Keratinocyte (primary cell): ENCODE results near the gene NUP85. TPM values are rescaled to one million over a fixed set of nuclear protein-coding genes. Genes with fewer than 3 reads are reported as not detected.

ENCODE experiments used
- DNase-seq: peaks from one replicate; pipeline ENCODE4 v3.0.0-alpha.2; 2011; ENCODE audit warnings: low read depth, missing footprints, low spot score
- FAIRE-seq: peaks from 2 replicates; lab custom pipeline; 2011; peaks lifted over from hg19 to GRCh38; lab: Jason Lieb, UNC
- H2AFZ ChIP-seq: 2 replicates; pipeline ENCODE4 v1.6.0; 2012; ENCODE audit warnings: low read length, control low read depth, inconsistent platforms; ENCODE audit not compliant: control insufficient read depth
- H3K27ac ChIP-seq: 2 replicates; pipeline ENCODE4 v1.5.1; 2011; ENCODE audit warnings: low read length; ENCODE audit not compliant: control insufficient read depth, insufficient read depth
- H3K27me3 ChIP-seq: 3 replicates; pipeline ENCODE4 v1.6.0; 2011; ENCODE audit warnings: low read length; ENCODE audit not compliant: control insufficient read depth, insufficient read depth; ENCODE audit errors: extremely low read depth
- H3K36me3 ChIP-seq, 2 experiments: 2 replicates in 1 of 2; 3 replicates in 1 of 2; pipeline ENCODE4 v1.5.1; 2011; ENCODE audit warnings: low read length in 2 of 2, mild to moderate bottlenecking in 1 of 2; ENCODE audit not compliant: control insufficient read depth in 2 of 2, insufficient read depth in 2 of 2; ENCODE audit errors: extremely low read depth in 1 of 2
- H3K4me1 ChIP-seq: 3 replicates; pipeline ENCODE4 v1.5.1; 2011; ENCODE audit warnings: low read length; ENCODE audit not compliant: control insufficient read depth, insufficient read depth; ENCODE audit errors: extremely low read depth
- H3K4me2 ChIP-seq: 3 replicates; pipeline ENCODE4 v1.6.0; 2011; ENCODE audit warnings: low read depth, low read length; ENCODE audit not compliant: control insufficient read depth, insufficient read depth; ENCODE audit errors: extremely low read depth
- H3K4me3 ChIP-seq, 3 experiments: fragments of 200-600 bp in 1 of 3; sonication (generic) in 1 of 3; 2 replicates in 2 of 3; 3 replicates in 1 of 3; pipeline ENCODE4 v1.5.1; 2011 to 2016; ENCODE audit warnings: low read length in 3 of 3, mild to moderate bottlenecking in 3 of 3, control low read depth in 2 of 3, inconsistent platforms in 1 of 3, low read depth in 1 of 3, mixed read lengths in 1 of 3, mixed run types in 1 of 3, moderate library complexity in 1 of 3; ENCODE audit not compliant: control insufficient read depth in 2 of 3, insufficient read depth in 2 of 3; ENCODE audit errors: extremely low read depth in 1 of 3
- H3K79me2 ChIP-seq: 2 replicates; pipeline ENCODE4 v1.6.0; 2012; ENCODE audit warnings: low read length; ENCODE audit not compliant: control insufficient read depth, insufficient read depth
- H3K9ac ChIP-seq: 3 replicates; pipeline ENCODE4 v1.6.0; 2011; ENCODE audit warnings: low read length; ENCODE audit not compliant: control insufficient read depth, insufficient read depth; ENCODE audit errors: extremely low read depth
- H3K9me1 ChIP-seq: 3 replicates; pipeline ENCODE4 v1.6.0; 2011; ENCODE audit warnings: low read length; ENCODE audit not compliant: control insufficient read depth, insufficient read depth; ENCODE audit errors: extremely low read depth
- H3K9me3 ChIP-seq: 2 replicates; pipeline ENCODE4 v1.5.1; 2012; ENCODE audit warnings: low read depth, low read length; ENCODE audit not compliant: control insufficient read depth
- H4K20me1 ChIP-seq: 3 replicates; pipeline ENCODE4 v1.6.0; 2011; ENCODE audit warnings: low read length; ENCODE audit not compliant: control insufficient read depth, insufficient read depth; ENCODE audit errors: extremely low read depth
- EZH2 ChIP-seq: IDR thresholded peaks from one replicate; pipeline ENCODE4 v1.6.1; 2012; ENCODE audit warnings: inconsistent platforms, mild to moderate bottlenecking, low read length, moderate library complexity
- dilution Hi-C: fragments of 300-500 bp; cut with MboI; formaldehyde crosslinking; loops from one replicate; pipeline ENCODE4 v1.7.0; 2020; ENCODE audit warnings: low sequenced_read_pairs; ENCODE audit not compliant: extremely low pct_ligation_motif_present
- polyA plus RNA-seq, 5 experiments: library from polyadenylated mRNA; depleted of rRNA in 3 of 5; stranded (reverse) in 3 of 5; stranded (forward) in 1 of 5; unstranded in 1 of 5; fragments of >200 nt; gene quantifications; 1 replicate in 1 of 5; 2 replicates in 3 of 5; 3 replicates in 1 of 5; pipeline versions ENCODE4 v1.2.1 to v1.2.3, GENCODE V29; 2011 to 2012; ENCODE audit warnings: missing spikeins in 2 of 5, low read depth in 1 of 5, low replicate concordance in 1 of 5
- TF ChIP-seq, protein P1 (sequence below), 3 experiments: IDR thresholded peaks in 1 of 3; conservative IDR thresholded peaks in 1 of 3; optimal IDR thresholded peaks in 1 of 3; 2 replicates in 2 of 3; 3 replicates in 1 of 3; pipeline versions ENCODE3 to v1.5.1; 2011; ENCODE audit warnings: low read length in 3 of 3, mild to moderate bottlenecking in 3 of 3, moderate library complexity in 2 of 3, control low read depth in 1 of 3, inconsistent platforms in 1 of 3; ENCODE audit not compliant: insufficient read depth in 2 of 3; ENCODE audit errors: extremely low read depth in 1 of 3

Gene NUP85
- polyA plus RNA-seq, 1 donor (not counting 4 experiments of a cell fraction or from before 2014, with no cell fraction given): 64.4 TPM

DNA sequence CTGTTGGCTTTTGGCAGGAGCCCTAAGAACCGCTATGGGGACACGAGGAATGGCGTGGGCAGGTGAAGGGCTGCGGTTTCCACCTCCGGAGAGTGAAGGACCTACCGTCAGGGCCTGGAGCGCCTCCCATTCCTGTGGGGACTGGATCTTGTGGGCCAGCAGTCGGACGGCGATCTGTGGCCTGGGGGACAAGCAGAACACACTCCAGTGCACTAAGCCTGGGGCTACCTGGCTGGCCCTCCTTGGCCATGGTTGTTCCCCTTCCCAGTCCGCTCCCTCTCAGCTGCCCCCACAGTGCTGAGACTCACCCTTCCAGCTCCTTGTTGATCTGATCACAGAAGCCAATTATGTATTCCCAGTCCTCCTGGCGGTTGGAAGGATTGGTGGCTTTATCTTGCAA, 40.9 kb downstream of the NUP85 start:
- TF ChIP-seq EZH2: no peak
- TF ChIP-seq, protein P1, sequence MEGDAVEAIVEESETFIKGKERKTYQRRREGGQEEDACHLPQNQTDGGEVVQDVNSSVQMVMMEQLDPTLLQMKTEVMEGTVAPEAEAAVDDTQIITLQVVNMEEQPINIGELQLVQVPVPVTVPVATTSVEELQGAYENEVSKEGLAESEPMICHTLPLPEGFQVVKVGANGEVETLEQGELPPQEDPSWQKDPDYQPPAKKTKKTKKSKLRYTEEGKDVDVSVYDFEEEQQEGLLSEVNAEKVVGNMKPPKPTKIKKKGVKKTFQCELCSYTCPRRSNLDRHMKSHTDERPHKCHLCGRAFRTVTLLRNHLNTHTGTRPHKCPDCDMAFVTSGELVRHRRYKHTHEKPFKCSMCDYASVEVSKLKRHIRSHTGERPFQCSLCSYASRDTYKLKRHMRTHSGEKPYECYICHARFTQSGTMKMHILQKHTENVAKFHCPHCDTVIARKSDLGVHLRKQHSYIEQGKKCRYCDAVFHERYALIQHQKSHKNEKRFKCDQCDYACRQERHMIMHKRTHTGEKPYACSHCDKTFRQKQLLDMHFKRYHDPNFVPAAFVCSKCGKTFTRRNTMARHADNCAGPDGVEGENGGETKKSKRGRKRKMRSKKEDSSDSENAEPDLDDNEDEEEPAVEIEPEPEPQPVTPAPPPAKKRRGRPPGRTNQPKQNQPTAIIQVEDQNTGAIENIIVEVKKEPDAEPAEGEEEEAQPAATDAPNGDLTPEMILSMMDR (optimal IDR thresholded peaks at IDR 0.05 in 1 of 3, IDR thresholded peaks at IDR 0.05 in 1 of 3, conservative IDR thresholded peaks at IDR 0.05 in 1 of 3; ENCODE audit: extremely low read depth in 1 of 3, insufficient read depth in 2 of 3, low read length in 3 of 3): no peak
- Histone ChIP-seq H3K27me3 (no peaks in the 10 kb centered on the region), H3K79me2 (peaks cover 22% of the 10 kb centered on the region), H3K4me1 (no peaks in the 10 kb centered on the region), H2AFZ (no peak overlapping the region), H3K9ac (no peak overlapping the region), H3K27ac (no peak overlapping the region), H3K4me2 (no peak overlapping the region), H3K9me1 (no peaks in the 10 kb centered on the region), H3K36me3 (peaks cover 38 to 39% of the 10 kb centered on the region in 2 experiments), H4K20me1 (no peaks in the 10 kb centered on the region), H3K4me3 (no peak overlapping the region), H3K9me3 (no peaks in the 10 kb centered on the region)
- no peak for FAIRE-seq
- dilution Hi-C loops: no loop called here
- DNase-seq: no peak

- no peaks in the 10 kb centered on the region for H3K4me1 ChIP-seq
- no peak overlapping the region for H3K9ac ChIP-seq
- no peaks in the 10 kb centered on the region for H3K27me3 ChIP-seq
- dilution Hi-C loops: no loop called here
- no peak overlapping the region for H3K4me2 ChIP-seq
- H4K20me1 ChIP-seq: no peaks in the 10 kb centered on the region
- H3K79me2 ChIP-seq: peaks cover 42% of the 10 kb centered on the region
- H3K27ac ChIP-seq: no peak overlapping the region
- no peak overlapping the region for H3K4me3 ChIP-seq
- H2AFZ ChIP-seq: no peak overlapping the region
- no peak for TF ChIP-seq EZH2
- TF ChIP-seq, protein P1 (optimal IDR thresholded peaks at IDR 0.05 in 1 of 3, IDR thresholded peaks at IDR 0.05 in 1 of 3, conservative IDR thresholded peaks at IDR 0.05 in 1 of 3; ENCODE audit: extremely low read depth in 1 of 3, insufficient read depth in 2 of 3, low read length in 3 of 3): no peak
- no peak for FAIRE-seq
- H3K9me3 ChIP-seq: no peaks in the 10 kb centered on the region
- H3K36me3 ChIP-seq: peaks cover 15% of the 10 kb centered on the region in 2 experiments
- no peaks in the 10 kb centered on the region for H3K9me1 ChIP-seq
- DNase-seq: no peak
Observed at GRCh38 chr17:75249564-75249963, 44.1 kb downstream of the NUP85 start.
